ENCODE measurements around the gene UTS2R.
A peak's percentile ranks its signal among the peaks of the same experiment; 100 is the strongest.
"Not testable (repeated sequence)": the region's sequence is repeated elsewhere in the genome, so short reads cannot be mapped to it uniquely, and the experiment has no call there.

Gene UTS2R

GRCh38 chr17:82334622-82335394, 36.8 kb upstream of the UTS2R start:
- DNase-seq, result no peak

DNA sequence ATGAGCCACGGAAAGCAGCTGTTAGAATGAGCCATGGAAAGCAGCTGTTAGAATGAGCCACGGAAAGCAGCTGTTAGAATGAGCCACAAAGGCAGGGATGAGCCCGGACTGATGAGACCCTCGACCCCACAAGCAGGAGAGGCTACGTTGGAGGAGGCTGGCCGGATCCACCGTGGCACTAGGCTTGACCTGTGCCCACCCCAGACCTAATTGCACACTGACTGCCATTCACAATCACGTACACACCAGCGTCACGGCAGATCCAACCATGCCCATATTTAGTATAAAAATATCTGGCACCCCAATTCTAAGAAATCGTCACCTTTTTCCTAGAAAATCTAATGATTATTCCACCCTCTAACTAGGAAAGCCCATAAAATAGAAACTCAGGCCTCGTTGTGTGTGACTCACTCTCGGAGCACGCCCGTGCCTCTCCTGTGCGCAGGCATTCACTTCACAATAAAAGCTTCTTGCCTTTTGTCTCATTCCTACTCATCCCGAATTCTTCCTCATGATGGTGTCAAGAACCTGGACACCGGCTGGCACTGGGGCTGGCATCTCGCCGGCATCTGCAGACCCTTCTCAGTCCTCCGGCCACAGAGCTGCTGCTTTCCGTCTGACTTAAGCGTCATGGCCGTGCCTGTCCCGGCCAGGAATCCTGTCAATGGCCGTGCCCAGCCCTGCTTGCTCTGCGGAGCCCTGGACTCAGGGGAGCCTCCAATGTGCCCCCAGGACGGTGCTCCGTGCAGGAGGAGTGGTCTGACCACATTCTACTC, 32.5 kb upstream of the UTS2R start:
- DNase-seq, result no peak

DNA sequence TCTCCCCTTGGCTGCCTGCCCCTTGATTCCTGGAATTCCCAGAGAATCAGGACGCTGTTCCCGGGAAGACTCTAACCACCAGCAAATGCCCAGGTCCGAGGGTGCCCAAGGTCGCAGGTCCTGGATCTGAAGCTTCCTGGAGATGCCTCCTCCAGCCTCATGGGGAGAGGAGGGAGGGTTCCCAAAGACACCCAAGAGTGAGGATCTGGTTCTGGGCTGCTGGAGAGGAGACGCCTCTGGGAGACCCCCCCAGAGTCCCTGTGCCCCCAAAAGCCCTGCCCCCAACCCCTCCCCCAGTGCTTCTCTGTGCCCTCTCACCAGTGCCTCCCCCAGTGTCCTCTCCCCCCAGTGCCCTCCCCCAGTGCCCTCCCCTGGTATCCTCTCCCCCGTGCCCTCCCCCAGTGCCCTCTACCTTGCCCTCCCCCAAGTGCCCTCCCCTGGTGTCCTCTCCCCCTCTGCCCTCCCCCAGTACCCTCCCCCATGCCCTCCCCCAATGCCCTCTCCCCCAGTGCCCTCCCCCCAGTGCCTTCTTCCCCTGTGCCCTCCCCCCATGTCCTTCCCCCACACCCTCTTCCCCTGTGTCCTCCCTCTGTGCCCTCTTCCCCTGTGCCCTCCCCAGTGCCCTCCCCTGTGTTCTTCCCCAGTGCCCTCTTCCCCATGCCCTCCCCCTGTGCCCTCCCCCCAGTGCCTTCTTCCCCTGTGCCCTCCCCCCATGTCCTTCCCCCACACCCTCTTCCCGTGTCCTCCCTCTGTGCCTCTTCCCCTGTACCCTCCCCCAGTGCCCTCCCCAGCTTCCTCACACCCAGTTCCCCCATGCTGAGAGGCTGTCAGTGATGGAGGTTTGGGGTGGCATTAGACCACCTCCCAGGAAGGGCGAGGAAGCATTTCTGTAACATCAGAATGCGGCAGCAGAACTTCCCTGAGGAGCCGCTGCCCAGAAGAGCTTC, 31.7 kb upstream of the UTS2R start:
- no peak for DNase-seq

DNA sequence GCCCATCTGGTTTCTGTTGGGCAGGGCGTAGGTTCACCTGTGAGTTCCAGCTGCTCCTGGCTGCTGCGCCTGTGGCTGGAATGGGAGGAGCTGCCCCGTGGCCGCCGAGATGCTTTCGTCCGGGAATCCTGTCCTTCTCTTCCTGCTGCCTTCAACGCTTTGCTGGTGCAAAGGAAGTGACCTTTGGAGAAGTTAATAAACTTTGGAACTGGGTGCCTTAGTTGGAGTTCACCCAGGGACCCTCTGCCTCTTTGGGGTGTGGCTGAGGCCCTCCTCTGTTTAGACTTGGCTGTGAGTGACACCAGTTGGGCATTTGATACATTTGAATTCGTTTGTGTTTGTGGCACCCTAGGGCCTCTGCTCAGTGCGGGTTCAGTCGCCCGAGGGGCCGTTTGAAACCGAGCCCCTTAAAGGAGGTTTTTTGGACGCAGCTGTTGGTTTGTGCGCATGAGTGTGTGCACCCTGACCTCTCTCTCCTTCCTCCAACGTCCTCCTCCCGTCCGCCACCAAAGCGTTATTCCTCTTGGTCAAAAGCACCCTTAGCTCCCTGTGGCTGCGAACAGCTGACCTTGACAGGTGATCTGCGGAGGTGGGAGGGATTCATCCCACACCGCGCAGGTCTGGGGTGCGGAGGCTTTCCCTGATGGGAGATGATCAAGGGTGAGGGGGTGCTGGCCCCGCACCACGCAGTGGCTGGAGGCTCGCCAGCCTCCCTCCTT, 29.0 kb upstream of the UTS2R start:
- no peak for DNase-seq

- no peak for DNase-seq
These were observed 28.0 kb upstream of the UTS2R start for GRCh38 chr17:82343560-82343959.

DNA sequence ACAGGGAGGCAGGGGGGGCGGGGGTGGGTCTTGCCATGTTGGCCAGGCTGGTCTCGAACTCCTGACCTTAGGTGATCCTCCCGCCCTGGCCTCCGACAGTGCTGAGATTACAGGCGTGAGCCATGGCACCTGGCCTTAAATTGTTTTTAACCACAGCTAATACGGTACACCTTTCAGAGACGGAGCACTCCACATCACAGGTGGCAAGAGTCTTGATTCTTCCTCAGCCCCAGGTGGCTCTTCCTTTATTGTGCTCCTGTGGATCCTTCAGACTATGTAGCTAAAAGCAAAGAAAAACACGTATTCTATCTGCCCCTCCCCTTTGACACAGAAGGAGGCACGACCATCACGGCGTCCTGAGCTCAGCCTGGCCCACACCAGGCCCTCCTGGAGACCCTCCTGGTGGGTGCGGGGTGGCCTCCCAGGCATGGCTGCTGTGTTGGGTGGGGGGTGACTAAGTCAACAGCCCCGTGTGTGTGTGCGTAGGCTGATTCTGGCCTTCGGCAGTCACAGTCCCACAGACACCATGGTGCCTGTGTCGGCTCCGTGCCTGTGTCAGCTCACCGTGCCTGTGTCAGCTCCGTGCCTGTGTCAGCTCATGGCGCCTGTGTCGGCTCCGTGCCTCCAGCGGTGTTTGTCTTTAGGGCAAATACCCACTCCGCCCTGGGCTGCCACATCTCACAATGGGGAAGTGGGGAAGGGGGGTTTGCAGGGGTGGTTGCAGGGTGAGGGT, 27.2 kb upstream of the UTS2R start:
- DNase-seq, result no peak

DNA sequence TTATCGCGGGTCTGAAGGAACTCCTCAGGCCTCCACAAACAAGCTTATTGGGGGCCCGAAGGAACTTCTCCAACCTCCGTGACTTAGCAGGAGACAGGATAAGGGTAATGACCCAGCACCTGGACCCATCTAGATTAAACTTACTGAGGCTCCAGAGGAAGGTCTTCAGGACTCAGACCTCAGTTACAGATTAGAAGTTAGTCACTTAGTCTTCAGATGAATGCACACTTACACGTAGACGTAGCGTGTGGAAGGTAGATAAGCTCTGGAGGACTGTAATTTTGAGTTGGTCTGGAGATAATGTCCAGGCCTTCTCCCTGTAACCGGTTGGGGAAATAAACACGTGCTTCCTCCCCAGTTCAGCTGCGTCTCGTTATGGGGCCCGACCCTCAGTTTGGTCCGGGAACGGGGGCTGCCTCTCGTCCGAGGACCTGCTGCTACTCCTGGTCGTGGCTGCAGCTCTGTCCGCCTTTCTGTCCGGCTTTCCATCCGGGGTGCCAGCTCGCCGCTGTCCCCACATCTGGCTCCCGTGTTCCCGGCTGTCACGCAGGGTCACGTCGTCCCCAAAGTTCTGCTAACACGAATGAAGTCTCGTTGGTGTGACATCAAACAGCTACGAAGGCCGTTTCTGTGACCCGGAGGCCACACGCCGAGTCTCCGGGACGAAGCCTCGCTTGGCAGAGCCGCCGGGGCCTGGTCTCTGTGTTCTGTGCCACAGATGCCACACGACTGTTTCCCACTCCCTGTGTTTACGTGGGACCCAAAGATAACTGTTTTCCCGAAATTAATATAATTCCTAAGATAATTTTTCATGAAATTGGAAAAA, 26.2 kb upstream of the UTS2R start:
- DNase-seq, result no peak

GRCh38 chr17:82346342-82347300, 24.9 kb upstream of the UTS2R start:
- DNase-seq, result no peak

- DNase-seq, result not testable (repeated sequence)
These were observed 23.6 kb upstream of the UTS2R start for GRCh38 chr17:82347994-82348393.

GRCh38 chr17:82348434-82348833, 23.1 kb upstream of the UTS2R start:
- no peak for DNase-seq

GRCh38 chr17:82348866-82349265, 22.7 kb upstream of the UTS2R start:
- DNase-seq, result no peak

DNA sequence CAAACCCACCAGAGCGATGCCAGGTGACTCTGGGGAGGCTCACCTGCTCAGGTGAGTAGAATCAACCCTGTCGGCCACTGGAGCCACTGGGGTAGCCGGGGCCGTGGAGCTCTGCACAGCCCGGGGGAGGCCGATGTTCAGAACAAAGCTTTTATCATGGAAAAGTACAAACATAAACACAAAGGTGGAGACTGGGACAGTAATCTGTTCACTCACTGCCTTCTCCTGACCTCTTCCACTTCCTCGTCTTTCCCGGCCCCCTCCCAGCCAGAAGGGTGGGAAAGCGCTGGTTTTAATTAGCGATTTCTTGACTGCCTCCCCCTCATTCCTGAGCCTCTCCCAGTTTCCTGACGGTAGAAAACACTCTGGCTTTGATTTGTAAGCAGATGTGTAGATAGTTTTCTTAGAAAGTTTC, 22.3 kb upstream of the UTS2R start:
- DNase-seq, result no peak

DNA sequence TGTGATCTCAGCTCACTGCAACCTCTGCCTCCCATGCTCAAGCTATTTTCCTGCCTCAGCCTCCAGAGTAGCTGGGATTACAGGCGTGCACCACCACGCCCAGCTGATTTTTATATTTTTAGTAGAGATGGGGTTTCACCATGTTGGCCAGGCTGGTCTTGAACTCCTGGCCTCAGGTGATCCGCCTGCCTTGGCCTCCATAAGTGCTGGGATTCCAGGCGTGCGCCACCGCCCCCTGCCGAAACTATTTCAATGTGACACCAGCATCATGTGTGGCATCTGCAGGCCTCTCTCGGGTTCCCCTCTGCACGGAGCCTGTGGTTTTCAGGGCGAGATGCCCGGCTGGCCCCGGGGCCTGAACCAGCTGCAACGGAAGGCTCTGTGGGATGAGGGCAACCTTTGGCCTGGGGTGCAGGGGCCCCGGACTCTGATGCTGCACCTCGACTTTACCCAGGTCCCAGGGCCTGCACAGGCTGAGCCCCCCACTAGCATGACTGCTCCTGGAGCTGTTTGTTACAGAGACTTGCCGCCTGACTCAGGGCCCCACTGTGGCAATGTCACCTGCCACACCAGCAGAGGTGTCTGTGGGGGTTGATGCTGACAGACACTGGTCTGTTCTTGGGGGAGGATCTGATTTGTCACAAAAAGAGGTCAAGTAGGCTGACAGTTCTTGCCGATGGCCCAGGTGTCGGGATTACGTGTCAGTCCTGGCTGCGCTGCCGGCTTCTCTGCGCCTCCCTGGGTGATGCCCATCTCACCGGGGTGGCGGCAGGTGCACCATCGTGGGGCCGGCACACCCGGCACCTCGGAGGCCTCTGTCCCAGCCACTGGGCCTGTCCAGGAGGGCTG, 21.2 kb upstream of the UTS2R start:
- no peak for DNase-seq

- no peak for DNase-seq
These were observed 20.3 kb upstream of the UTS2R start for GRCh38 chr17:82351254-82351712.

DNA sequence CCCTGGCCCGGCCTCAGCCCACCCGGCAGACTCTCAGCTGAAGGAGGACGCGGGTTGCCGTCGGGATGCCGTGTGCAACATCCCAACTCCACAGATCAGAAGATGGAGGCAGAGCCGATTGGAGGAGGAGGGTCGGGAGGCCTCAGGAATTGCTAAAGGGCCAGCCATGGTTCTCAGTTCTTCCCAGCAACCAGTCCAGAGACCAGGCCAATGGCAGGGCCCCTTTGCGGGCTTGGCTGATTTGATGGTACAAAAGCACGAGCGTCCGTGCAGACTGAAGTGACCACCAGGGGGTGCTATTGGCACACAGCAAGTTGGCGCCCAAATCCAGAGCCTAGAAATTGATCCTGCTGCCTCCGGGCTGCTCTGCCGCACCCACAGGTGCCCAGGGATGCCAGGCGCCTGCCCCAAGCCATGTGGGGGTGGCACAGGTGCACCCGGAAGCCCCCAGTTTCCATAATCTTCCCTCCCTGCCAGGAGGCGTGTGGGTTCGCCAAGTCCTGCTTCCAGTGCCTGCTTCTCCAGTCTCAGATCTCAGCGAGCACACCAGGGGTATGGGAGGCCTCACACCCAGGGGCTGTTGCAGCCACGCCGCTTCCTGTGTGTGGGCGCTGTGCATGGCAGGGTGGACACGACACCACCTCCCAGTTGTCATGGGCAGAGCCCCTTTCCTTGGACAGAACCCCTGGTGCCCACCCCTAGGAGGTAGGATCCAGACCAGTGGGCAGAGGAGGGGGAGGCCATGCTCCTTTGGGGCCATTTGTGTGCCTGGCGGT, 19.7 kb upstream of the UTS2R start:
- DNase-seq, result peak; percentile 63 to 67

- no peak for DNase-seq
These were observed 18.1 kb upstream of the UTS2R start for GRCh38 chr17:82353484-82353883.

GRCh38 chr17:82354804-82355308, 16.7 kb upstream of the UTS2R start:
- DNase-seq, result no peak

Measured in hippocampal formation (tissue), 2 donors.